Panc1 (cell line): Measurements from ENCODE around the gene DLGAP4.

ENCODE experiments used
- CTCF ChIP-seq: fragments of 450-650 bp; IDR thresholded peaks from 2 replicates; pipeline ENCODE4 v1.5.1; 2017; ENCODE audit warnings: mild to moderate bottlenecking
- POLR2AphosphoS5 ChIP-seq: IDR thresholded peaks from 2 replicates; pipeline ENCODE4 v1.6.1; 2012; ENCODE audit warnings: mild to moderate bottlenecking, low read depth, low read length, moderate library complexity
- REST ChIP-seq, 2 experiments: IDR thresholded peaks; 2 replicates each; pipeline ENCODE4 v1.6.1; 2011 to 2012; ENCODE audit warnings: low read depth in 2 of 2, control low read depth in 1 of 2, low read length in 1 of 2, mild to moderate bottlenecking in 1 of 2, moderate library complexity in 1 of 2; ENCODE audit not compliant: insufficient read depth in 1 of 2
- TCF7L2 ChIP-seq: IDR thresholded peaks from 2 replicates; pipeline ENCODE4 v1.6.1; 2011; ENCODE audit warnings: mild to moderate bottlenecking, low read depth, low read length, inconsistent platforms

GRCh38 chr20:36396340-36396739 lies 90.2 kb downstream of the DLGAP4 start:
- TF ChIP-seq CTCF (no peak), REST (IDR thresholded peaks at IDR 0.05; ENCODE audit: insufficient read depth in 1 of 2, low read depth in 2 of 2, low read length in 1 of 2) (no peak), POLR2AphosphoS5 (no peak), TCF7L2 (no peak)
